ENCODE data around the gene NNMT.

NNMT gene

DNA sequence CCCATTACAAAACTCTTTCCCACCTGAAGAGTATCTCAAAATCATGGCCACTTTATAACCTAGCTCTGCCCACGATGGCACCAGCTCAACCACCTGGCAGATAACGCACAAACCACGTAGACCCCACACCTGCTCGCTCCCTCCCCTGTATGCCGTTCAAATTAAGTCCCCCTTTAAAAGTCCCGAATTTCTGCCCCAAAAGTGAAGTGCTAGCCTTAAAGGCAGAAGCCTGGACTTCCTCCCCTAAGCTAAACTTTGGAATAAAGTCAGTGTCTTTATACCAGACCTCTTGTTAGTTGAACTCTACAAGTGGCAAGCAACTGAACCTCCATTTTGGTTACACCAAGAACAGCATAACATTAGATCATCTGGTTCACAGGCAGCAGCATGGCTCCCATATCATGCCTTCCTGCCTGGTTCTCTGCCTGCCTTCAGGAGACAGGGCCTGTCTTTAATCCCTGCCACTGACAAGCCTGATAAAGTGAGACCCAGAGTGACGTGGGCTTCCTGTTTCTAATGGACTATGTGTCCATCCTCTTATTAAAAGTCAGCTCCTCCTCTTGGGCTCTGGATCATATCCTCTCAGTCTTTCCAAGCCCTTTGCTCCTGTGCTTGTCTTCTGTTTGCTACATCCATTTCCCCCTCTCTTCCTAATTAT is 32.6 kb upstream of the NNMT start:
- DNase-seq (ENCODE audit: low spot score) = no peak

DNA sequence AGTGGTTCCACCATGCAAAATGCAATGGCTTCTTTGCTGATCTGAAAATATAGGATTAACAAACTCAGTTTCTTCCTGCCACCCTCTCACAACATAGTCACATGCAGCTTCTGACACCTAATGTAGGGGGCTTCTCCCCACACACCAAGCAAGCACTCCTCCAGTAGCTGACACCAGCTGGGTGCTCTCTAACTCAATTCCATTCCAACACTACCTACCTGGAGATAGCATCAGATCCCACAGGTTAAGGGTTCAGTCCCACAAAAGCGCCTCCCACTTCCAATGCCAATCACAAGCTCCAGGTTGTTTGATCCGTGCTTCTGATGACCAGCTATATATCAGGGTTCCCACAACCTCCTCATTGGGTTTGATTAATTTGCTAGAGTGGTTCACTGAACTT is 31.8 kb upstream of the NNMT start:
- DNase-seq (ENCODE audit: low spot score) = no peak

DNA sequence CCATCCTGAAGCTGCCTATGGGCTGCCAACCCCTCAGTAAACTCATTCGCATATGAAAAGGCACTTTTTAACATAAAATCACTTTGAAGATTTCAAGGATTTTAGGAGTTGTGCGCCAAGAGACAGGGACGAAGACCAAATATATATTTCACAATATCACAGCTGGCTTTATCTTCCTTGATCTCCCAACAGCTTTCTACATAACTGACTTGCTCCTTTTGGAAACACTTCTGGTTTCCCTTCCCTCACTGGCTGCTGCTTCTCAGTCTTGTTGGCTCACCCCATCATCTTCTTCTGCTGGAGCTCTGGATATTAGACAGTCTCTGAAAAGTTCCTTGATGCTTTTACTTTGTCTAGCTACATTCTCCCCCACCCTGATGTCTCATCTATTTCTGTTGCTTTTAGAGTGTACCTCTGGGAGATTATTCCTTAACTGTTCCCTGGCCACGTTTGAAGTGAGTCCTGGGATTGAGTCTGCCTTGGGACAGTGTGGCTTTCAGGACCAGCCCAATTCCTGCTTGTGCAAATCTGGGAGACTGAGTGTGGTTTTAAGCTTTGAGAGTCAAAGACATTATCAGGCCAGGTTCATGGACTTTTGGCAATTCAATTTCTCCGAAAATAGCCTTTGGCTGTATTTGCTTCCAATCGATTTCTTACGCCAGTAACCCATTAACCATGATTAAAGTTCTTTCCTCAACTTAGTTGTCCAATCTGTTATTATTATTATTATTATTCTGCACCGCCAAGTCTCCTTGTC is 30.9 kb upstream of the NNMT start:
- DNase-seq (ENCODE audit: low spot score) = no peak

DNA sequence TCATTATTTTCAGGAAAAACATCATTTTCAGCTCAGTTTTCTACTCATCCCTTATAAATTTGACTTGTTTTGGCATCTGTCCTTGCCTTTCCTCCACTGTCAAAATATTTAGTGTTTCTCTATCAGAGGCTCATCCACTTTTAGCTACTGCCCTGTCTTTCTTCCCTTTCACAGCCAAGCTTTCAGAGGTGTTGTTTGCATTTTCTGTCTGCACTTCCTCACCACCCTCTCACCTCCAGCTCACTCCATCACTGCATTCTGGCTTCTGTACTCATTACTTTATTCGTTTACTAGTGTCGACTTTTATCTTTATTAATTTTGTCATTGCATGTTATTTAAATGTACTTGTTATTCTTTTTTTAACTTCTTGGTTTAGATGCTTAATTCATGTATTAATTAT is 26.7 kb upstream of the NNMT start:
- DNase-seq (ENCODE audit: low spot score) = no peak

DNA sequence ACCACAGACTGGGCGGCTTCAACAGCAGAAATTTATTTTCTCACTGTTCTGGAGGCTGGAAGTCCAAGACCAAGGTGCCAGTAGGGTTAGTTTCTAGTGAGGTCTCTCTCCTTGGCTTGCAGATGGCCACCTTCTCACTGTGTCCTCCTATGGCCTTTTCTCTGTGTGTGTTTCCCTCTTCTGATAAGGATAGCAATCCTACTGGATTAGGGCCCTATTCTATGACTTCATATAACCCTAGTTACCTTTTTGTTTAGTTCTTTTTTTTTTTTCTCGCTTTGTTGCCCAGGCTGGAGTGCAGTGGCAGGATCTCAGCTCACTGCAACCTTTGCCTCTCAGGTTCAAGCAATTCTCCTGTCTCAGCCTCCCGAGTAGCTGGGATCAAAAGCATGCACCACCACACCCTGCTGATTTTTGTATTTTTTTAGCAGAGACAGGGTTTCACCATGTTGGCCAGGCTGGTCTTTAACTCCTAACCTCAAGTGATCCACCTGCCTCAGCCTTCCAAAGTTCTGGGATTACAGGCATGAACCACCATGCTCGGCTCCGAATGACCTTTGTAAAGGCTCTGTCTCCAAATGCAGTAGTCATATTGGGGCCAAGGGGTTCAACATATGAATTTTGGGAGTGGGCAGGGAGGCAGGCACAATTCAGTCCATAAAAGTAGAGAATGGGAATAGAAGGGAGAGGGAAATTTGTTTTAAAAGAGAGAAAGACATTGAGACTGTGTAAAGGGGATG is 25.5 kb upstream of the NNMT start:
- DNase-seq (ENCODE audit: low spot score) = no peak

DNA sequence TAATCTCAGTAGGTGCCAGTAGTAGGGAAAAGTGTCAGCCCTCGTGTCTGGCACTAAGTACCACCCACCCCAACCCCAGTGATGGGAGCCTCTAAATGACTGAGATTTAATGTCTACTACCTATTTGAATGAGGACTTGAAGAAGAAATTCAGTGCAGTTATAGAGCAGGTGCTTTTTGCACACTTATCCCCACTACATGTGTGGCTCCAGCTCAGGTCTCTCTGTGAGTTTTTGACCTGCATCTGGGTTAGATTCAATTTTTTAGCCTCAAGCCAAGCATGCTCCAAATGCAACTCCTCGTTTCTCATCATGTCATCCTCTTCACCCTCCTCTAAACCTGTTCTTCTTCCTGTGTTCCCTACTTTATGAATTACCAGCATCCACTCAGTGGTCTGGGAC is 24.9 kb upstream of the NNMT start:
- DNase-seq (ENCODE audit: low spot score) = no peak

DNA sequence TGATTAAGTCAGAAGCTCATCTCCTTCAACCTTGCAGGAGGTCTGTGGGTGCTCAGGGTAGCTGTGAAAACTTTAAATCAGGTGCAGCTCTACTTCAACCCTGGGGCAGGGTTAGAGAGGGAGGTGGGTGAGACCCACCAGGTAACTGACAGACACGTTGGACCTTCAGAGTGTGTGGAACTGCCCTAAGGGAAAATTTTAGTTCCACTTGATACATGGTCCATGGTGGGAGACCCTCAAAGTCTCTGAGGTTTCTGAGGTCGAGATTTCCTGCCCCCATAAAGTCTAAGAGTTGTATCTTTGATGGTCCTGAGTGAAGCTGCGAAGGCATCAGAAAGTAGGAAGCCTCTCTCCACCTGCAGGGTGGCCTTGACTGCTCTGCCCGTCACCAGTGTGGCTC is 23.9 kb upstream of the NNMT start:
- no peak for DNase-seq (ENCODE audit: low spot score)

DNA sequence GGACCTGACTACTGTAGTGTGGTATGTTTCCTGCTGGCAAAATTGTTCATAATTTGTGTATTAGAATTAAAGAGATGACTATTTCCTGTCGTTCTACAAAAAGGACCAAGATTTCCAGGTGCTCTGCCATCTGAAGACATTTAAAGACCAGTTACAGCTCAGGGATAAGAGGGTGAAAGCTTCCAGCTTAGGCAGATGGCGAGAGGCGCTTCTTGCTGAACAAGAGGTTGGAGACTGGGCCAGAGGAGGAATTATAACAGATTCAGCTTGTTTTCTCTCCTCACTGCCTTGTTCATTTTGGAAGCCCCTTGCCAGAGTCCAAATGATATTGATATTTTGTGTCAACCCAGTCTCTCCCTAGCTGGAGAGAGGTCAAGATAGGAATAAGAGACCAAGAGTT is 23.1 kb upstream of the NNMT start:
- DNase-seq (ENCODE audit: low spot score) = no peak

DNA sequence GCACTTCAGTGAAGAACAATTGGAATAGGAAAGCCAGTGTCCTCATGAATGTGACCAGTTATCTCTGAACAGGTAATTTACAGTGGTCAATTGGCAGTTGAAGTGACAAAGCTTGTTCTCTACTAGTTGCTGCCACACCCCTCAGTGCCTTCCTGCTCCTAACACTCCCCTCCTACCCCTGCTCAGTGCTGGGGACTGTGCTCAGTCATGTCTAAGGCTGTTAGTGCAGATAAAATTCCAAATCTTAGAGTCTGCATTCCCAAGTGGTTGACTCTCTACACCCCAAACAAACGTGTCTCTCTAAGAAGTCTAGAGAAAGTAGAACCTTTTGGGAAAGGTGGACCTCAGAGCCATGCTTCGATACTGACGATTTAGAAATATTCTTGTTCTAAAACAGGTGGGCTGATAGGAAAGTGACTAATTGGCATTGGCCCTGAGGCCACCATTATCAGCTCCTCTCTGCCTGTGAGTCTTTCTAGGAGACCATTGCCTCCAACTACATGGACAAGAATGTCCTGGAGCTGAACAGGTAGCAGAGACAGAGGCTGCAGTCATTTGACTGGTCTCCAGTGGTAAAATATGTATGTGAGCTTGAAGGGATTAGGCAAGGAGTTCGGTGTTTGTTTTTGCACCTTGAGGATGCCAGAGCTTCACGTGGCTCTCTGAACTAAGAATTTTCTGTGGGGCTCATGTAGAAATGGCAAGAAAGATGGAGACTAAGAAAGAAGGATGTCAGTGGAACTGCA is 22.1 kb upstream of the NNMT start:
- no peak for DNase-seq (ENCODE audit: low spot score)

DNA sequence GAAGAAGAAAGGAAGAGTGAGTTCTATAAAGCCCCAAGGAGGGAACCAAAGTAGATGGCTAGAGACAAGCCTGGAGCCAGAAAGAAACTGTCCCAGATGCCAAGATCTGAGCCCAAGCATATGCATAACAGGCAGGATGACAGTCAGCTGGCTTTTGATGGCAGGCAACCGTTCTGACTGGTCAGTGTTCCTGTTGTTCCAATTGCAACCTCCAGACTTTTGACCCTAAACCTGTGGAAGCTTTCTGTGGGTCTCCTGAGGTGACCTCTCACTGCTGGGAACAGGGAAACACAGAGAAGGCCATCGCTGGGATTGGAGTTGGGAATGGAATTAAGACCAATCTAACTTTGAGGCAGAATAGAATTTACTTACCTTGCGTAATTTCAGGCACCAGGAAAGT is 21.6 kb upstream of the NNMT start:
- no peak for DNase-seq (ENCODE audit: low spot score)

DNA sequence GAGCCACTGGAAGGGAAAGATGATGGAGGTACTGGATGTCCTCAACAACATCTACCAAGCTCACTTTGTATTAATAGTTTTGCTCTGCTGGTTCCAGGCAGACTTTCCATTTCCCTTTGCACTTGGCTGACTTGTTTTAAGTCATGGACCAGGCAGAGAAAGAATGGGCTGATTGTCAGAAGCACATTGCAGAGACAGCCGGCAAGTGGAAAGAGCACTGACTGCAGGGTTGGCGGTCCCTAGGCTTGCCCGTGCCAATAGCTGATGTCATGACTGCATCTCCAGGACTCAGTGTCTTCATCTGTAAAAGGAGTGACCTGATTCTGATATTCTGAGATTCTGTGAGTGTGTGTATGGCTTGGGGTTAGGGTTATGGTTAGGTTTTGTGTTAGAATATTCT is 20.9 kb upstream of the NNMT start:
- no peak for DNase-seq (ENCODE audit: low spot score)

DNA sequence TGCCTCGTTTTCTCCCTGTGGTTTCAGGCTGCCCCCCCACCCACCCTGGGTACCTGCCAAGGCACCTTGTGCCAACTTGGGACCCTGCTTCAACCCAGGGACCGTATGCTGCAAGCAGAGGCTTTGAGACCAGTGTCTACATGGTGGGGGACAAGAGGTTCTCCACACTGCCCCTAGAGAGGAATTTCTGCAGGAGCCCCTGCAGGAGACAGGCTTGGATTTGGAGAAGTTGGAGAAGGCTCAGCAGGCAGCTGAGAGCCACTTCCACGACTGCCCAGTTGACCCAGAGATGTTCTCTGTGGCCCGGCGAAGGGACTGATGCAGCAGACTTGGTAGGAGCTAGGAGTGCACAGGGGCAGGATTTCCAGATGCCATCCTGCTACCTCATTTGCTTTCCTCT is 20.1 kb upstream of the NNMT start:
- DNase-seq (ENCODE audit: low spot score) = no peak

DNA sequence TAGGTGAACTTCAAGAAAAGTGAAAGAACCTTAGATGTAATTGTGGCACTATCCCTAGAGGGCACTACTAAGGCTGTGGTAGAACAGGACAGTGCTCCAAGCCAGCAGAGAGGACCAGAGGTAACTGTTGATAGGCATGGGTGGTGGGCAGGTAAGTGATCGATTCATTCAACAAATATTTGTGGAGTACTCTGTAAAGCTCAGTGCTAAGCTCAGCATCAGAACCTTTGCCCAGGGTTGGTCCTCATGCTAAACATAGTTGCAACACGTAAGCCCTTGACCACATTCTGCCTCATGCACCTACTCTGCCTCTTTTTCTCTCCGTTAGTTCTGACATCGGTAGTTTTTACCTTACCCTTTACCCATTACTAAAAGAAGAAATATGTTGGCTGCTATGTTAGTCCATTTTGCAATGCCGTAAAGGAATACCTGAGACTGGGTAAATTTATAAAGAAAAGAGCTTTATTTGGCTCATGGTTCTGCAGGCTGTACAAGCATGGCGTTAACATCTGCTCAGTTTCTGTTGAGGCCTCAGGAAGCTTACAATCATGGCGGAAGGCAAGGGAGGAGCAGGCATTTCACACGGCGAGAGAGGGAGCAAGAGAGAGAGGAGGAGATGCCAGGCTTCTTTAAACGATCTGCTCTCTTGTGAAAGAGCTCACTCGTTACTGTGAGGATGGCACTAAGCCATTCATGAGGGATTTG is 18.4 kb upstream of the NNMT start:
- no peak for DNase-seq (ENCODE audit: low spot score)

DNA sequence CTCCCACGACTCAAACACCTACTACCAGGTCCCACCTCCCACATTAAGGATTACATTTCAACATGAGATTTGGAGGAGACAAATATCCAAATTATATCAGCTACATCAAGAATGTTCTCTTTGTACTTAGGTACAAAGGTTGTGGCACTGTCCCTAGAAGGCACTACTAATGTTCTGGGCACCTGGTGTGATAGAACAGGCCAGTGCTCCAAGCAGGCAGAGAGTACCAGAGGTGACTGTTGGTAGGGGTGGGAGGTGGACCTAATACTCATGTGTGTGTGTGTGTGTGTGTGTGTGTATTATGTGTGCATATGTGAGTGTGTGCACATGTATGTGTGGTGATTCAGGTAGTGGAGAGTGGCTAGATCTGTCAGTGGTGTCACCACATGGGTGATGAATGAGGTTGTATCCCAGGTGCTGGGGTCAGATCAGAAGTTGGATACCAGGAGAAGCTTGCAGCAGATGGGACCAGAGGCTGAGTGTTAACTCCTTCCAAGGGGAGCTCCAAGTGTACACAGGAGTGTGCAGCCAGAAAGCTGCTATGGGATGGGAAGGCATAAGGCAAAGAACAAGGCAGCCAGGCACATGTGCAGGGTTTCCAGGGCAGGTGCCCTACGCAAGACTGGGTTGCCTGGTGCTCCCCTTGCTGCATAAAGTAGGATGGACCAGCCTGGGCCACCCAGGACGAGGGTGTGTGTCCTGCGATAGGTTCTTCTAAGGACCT is 17.7 kb upstream of the NNMT start:
- DNase-seq (ENCODE audit: low spot score) = no peak

DNA sequence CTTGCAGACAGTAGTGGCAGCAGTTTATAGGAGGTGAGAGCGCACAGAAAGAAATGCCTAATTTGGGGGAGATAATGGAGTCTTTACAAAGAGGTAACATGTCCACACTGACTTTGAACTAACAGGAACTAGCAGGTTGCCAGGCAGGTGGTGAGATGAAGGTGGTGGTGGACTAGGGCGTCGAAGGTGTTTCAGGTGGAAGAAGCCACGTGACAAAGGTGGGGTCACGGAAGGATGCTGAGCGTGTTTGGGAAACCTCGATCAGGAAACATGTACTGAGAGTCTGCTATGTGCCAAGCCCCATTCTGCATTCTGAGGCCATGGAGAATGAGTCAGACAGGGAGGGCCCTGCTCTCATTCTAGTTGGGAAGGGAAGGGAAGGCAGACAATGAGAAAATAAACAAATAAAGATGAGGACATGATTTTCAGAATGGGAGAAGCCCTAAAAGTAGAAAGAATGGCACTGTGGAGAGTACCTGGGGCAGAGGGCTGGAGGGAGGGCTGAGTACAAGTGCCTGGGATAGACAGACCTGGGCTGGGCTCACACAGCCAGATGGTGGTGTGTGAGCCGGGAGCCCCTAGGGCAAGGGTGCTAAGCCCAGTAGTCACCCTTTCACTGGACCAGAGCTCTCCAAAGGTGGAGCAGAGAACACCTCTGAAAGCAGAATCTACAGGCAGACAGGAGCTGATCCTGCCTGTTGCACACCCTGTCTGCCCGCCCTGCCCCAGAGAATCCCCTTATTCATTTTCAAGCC is 16.2 kb upstream of the NNMT start:
- DNase-seq (ENCODE audit: low spot score) = no peak

DNA sequence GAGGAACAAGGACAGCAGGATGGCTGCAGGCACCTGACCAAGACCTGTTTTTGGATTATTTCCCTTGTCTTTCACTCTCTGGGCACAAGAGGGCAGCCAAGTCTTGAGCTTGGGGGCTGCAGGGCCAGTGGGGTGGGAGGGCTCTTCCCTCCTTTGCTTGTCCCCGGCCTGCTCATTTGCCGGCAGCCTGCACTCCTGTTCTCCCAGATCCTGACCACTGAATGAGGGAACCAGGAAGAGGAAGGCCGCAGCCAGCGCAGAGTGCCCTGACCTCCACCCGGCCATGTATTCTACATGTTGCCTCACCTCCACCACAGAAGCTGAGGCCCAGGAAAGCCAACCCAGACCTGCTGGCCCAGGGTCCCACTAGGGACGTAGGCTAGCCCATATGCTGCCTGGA is 15.5 kb upstream of the NNMT start:
- DNase-seq (ENCODE audit: low spot score) = no peak

DNA sequence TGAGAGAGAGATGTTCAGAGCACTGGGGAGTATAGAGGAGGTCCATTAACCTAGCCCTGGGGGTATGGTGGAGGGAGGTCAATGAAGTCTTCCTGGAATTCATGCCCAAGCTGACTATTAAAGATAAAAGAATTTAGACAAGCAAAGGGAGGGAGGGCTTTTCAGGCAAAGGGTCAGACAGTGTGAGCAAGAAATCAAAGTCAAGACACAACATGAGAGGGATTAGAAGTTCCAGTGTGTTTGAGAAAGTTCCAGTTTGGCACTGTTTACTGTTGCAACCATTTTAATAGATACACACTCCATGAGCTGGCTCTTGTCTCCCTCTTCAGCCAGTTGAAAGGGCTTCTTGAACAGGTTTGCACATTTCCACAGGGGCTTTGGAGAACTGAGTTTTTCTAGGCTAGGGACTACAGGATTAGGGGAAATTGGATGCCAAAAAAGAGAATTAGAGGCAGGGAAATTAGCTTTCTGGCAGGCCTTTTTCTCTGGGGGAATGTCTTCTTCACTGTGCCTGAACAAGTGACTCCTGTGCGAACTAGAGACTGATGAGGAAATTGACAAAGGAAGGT is 14.7 kb upstream of the NNMT start:
- no peak for DNase-seq (ENCODE audit: low spot score)

DNA sequence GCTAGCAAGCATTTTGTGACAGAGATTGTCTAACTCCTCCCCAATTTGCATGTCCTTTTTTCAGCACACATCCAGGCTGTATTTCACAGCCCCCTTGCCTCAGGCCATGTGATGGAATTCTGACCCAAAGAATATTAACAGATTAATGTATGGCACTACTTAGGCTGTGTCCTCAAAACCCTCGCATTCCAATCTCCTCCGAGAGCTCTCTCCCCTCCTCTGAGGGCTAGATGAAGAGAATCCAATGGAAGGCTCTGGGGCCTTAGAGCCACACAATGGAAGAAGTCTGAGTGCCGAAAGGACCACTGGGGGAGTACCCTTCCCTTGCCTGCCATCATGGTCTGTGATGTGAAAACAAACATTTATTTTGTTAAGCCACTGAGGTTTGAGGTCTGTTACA is 13.7 kb upstream of the NNMT start:
- no peak for DNase-seq (ENCODE audit: low spot score)

DNA sequence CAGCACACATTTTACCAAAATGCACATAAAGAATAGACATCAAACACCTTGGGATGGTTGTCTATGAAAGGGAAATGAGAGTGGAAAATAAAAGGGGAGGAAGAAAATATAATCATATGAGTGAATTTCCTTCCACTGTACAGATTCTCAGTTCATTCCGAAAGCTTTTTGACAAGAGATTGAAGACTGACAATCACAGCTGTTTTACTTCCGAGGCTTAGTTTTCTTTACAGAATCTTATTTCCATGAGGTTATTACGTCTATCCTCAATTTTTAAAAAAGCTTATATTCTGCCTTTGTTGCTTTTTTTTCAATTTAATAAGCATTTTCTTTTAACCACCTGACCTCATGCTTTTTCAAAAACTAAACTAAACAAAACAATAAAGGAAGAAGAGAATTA is 12.8 kb upstream of the NNMT start:
- no peak for DNase-seq (ENCODE audit: low spot score)

DNA sequence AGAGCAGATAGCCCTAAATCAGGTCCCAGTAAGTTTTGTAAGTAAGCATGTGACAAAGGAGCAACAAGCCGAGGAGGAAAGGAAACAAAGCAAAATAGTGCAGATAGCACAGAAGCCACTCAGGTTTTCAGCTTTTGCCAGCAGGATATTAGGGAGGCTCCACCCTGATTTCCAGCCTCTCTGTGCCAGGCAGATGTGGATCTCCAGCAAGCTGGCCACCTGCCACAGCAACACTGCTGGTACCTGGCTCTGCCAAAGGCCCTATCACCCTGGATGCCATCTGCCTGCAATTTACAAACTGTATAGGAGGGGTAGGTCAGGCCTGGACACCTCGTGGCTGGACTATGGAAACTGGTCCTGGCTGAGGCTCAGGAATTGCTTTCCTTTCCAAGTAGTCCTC is 12.2 kb upstream of the NNMT start:
- no peak for DNase-seq (ENCODE audit: low spot score)

All from HuH-7.5 (cell line).